Measurements from ENCODE around the gene AGFG2. TPM values are rescaled to one million over a fixed set of nuclear protein-coding genes. Genes with fewer than 3 reads are reported as not detected.

AGFG2 gene
- total RNA-seq, 4 donors from 2014 or later, result 3.4 to 24.3 (median 7.1) TPM

DNA sequence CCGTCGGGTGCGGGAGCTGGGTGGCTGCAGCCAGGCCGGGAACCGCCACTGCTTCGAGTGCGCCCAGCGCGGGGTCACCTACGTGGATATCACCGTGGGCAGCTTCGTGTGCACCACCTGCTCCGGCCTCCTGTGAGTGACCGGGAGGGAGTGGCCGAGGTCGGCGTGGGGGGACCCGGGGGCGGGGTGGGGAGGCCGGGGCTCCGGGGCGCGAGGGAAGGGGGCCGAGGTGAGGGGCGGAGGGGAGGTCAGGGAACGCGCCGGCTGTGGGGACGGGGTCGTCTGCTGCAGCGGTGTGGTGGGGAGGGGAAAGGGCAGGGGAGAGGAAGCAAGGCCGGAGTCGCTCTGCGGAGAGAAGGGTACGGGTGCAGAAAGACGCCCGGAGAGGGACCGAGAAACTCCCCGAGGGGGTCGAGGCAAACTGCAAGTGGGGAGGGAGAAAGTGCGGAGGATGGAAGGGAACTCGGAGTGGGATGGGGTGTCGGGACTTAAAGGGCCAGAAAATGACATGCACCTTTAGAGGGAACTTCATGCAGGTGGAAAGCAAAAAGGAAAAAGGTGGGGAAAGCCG is 518 bp downstream of the AGFG2 start:
- TF ChIP-seq, protein P1, sequence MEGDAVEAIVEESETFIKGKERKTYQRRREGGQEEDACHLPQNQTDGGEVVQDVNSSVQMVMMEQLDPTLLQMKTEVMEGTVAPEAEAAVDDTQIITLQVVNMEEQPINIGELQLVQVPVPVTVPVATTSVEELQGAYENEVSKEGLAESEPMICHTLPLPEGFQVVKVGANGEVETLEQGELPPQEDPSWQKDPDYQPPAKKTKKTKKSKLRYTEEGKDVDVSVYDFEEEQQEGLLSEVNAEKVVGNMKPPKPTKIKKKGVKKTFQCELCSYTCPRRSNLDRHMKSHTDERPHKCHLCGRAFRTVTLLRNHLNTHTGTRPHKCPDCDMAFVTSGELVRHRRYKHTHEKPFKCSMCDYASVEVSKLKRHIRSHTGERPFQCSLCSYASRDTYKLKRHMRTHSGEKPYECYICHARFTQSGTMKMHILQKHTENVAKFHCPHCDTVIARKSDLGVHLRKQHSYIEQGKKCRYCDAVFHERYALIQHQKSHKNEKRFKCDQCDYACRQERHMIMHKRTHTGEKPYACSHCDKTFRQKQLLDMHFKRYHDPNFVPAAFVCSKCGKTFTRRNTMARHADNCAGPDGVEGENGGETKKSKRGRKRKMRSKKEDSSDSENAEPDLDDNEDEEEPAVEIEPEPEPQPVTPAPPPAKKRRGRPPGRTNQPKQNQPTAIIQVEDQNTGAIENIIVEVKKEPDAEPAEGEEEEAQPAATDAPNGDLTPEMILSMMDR (IDR thresholded peaks at IDR 0.05; ENCODE audit: low read depth), result no peak

DNA sequence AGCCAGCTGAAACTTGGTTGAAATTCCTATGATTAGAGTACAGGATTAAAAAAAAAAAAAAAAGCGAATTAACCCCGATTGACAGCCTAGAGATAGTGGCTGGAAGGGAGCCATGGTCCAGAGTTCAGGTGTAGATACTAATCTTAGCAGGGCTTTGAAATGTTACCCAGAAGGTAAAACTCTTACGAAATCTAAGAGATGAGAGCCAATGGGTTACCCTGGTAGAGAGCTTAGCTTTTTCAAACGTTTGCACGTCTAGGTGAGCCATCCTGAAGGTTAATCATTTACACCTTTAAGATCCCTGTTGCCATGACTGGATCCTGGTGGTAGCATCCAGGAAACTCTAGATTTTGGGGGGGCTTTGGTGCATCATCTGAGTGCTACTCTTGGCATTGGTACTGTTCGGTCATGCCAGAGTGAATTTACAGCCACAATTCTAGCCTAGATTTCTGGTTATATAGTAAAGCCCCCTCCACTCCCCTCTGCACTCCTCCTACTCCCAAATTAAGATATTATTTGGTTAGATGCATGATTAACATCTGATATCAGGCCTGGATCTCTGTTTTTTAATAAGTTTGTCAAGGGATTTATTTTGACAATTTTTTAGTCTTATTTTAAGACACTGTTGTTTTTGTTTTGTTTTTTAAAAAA is 1.2 kb downstream of the AGFG2 start:
- TF ChIP-seq, protein P1 (IDR thresholded peaks at IDR 0.05; ENCODE audit: low read depth), result no peak

DNA sequence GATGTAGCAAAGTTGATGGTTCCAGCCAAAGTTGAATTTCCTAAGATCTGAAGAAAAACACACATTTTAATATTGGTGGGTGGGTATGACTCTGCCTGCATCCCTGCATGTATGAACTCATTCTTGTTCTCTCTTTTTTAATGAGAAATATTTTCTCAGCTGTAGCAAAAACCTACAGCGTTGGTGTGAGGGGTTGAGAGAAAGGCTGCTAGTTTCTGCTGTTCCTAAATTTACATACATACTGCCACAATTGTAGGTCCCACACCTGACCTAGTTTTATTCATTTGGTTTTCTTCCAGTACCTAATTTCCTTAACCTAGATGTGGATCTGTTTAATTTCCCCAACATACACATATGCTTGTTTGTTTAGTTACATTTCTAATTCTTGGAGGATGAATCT is 4.6 kb downstream of the AGFG2 start:
- TF ChIP-seq, protein P1 (IDR thresholded peaks at IDR 0.05; ENCODE audit: low read depth), result no peak

DNA sequence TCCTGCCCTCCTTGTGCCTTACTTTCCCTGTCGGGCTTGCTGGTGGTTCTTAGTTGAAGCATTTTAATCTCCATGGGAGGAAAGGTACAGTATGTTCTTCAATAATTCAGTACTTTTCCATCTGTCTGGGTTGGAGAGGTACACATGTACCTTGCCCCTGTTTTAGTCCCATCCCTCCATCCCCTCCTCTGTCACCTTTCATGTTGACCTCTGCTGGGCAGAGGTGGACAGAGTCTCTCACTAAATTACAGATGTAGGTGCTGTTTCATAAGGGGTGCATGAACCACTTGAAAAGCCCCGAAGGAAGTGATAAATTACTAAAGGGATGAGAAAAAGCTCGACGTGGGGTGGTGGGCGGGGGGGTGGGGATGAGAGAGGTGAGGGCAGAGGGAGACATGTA is 5.4 kb downstream of the AGFG2 start:
- TF ChIP-seq, protein P1 (IDR thresholded peaks at IDR 0.05; ENCODE audit: low read depth), result no peak

DNA sequence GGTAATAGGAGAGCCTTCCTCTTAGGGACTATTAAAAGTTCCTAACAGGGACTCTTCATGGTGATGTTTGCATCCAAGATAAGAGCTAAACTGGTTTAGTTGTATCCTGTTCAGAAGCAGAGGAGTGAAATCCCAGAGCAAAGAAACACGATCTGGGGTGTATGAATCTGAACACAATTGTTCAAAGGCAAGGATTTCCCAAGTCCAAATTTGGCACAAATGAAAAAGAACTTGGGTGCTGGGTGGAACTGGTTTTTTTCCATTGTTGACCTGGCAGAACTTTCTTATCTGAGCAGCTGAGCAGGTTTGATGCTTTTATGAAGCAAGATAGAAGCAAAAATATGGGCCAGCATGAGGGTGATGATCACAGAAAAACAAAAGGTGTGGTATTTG is 6.0 kb downstream of the AGFG2 start:
- TF ChIP-seq, protein P1 (IDR thresholded peaks at IDR 0.05; ENCODE audit: low read depth), result no peak

DNA sequence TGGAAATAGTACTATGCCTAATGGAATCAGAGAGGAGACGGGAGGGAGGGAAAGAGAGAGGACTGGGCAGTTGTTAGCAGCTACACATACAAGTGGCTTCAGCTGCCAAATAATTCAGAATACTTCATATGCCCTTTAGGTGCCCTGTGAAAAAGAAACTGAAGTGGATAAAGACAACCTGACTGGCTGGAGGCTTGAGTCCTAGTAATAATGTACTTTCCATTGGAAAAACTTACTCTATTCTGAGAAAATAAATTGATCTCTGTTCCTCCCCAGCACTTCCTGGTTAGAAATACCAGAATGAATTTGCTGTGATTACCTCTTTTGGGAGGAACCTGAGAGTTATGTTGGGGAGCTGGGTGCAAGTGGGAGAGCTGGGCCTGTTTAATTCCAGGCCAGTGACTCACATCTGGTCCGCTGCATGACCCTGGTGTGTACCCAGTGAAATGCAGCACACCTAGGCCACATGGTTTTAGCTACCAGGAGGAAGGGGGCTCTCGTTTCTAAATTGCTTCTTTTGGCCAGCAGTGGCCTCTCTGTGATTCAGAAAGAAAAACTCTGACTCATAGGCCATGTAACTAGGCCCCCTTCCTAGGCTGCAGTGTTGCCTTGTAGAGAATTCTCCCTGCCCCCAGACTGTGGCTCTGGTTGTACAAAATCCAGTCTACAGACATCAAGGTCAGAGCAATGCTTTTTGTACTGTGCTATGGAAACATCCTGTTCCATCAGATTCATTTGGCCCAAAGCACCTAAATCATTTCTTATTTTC is 6.5 kb downstream of the AGFG2 start:
- TF ChIP-seq, protein P1 (IDR thresholded peaks at IDR 0.05; ENCODE audit: low read depth), result no peak
